ENCODE data around the gene MTM1. TPM values are rescaled to one million over a fixed set of nuclear protein-coding genes. Genes with fewer than 3 reads are reported as not detected.

Gene MTM1
- total RNA-seq, 1 experiment from 2014 or later, result 22.9 TPM

DNA sequence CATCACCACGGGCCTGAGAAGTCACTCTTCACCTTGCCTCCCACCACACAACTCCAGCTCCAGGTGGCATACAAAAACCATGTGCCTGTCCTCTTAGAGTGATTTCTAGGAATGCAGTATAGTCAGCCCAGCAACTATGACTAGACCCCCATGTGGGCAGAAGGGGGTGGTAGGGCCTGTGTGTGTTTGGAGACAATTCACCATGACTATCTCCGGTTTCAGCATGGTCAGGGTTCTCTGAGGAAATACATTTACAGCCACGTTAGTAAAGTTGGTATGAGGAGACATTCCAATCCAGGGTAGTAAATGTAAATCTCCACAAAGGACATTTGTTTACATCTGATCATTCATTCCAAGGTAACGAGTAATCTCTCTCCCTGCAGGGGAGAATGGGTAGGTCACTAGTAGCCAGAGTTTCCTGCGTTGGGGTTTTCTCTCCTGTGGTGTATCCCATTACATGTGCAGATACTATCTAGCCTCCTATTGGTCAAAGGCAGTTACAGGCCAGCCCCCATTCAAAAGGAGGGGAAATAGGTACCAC, 120.6 kb downstream of the MTM1 start:
- H2AFZ ChIP-seq, result peak overlapping the region; percentile 8; the same call in 1 of the 2 replicates
- intact Hi-C loops (cut with micrococcal nuclease; ENCODE audit: unreplicated experiment), result loop anchor here (5.0 to 10.0 kb wide), 2 partner anchors 107 to 1174 kb away; no protein-coding TSS in a partner anchor
- ChIA-PET CTCF (interaction anchor here (0.6 kb wide), 1 partner anchor 9 kb away, joined by 4 read pairs; no protein-coding TSS in a partner anchor), POLR2A (ENCODE audit: unreplicated experiment) (no interaction called here)
- 0 out of 2 replicates have a peak, but pooled peaks cover 18% of the 10 kb centered on the region for H3K79me2 ChIP-seq (ENCODE audit: low read depth)
- peaks cover 43% of the 10 kb centered on the region for H3K4me1 ChIP-seq (replicated peaks; ENCODE audit: insufficient read depth)
- peak overlapping the region; percentile 83 for H3K27ac ChIP-seq
- no peaks in the 10 kb centered on the region for H3K9me2 ChIP-seq (ENCODE audit: insufficient read depth)
- no peaks in the 10 kb centered on the region for H3K36me3 ChIP-seq (ENCODE audit: low read depth)
- peaks cover 39% of the 10 kb centered on the region for H3F3A ChIP-seq (ENCODE audit: insufficient read depth, low read depth)
- H3K27me3 ChIP-seq (ENCODE audit: insufficient read depth, low read depth), result no peaks in the 10 kb centered on the region
- no TSS peak for BruUV-seq (replicated peaks)
- H3K9me3 ChIP-seq (ENCODE audit: insufficient read depth, low read depth), result peaks cover 19% of the 10 kb centered on the region
- TF ChIP-seq, protein P1, sequence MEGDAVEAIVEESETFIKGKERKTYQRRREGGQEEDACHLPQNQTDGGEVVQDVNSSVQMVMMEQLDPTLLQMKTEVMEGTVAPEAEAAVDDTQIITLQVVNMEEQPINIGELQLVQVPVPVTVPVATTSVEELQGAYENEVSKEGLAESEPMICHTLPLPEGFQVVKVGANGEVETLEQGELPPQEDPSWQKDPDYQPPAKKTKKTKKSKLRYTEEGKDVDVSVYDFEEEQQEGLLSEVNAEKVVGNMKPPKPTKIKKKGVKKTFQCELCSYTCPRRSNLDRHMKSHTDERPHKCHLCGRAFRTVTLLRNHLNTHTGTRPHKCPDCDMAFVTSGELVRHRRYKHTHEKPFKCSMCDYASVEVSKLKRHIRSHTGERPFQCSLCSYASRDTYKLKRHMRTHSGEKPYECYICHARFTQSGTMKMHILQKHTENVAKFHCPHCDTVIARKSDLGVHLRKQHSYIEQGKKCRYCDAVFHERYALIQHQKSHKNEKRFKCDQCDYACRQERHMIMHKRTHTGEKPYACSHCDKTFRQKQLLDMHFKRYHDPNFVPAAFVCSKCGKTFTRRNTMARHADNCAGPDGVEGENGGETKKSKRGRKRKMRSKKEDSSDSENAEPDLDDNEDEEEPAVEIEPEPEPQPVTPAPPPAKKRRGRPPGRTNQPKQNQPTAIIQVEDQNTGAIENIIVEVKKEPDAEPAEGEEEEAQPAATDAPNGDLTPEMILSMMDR (conservative IDR thresholded peaks at IDR 0.05), result no peak
- TF ChIP-seq EZH2 (IDR thresholded peaks at IDR 0.05; ENCODE audit: low read depth), result no peak
- H4K20me1 ChIP-seq (ENCODE audit: insufficient read depth), result no peaks in the 10 kb centered on the region
- peak overlapping the region; percentile 52; the same call in 1 of the 2 replicates for H3K4me3 ChIP-seq
- DNase-seq, result peak; percentile 80 to 100
- peak overlapping the region; percentile 66 for H3K4me2 ChIP-seq

DNA sequence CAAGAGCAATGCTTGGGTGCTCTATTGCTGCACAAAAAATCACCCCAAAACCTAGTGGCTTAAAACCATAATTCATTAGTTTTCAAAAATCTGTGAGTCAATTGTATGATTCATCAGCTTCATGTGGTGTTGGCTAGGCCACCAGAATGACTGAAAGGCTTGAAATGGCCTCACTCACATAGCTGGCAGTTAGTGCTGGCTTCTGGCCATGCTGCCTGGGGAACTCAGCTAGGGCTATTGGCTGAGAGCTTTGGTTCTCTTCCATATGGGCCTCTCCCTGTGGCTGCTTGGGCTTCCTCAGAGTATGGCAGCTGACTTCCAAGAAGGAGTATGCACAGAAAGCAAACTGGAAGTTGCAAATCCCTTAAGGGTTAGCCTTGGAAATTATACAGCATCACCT, 121.7 kb downstream of the MTM1 start:
- DNase-seq, result peak; percentile 69 to 91
- no peak for TF ChIP-seq EZH2 (IDR thresholded peaks at IDR 0.05; ENCODE audit: low read depth)
- TF ChIP-seq, protein P1 (conservative IDR thresholded peaks at IDR 0.05), result no peak
- intact Hi-C loops (cut with micrococcal nuclease; ENCODE audit: unreplicated experiment), result loop anchor here (10.0 kb wide), 1 partner anchor 1145 kb away; the partner anchor contains the start of genes EOLA1 and HSFX3
- H3K27ac ChIP-seq, result peak overlapping the region; percentile 83
- H3K27me3 ChIP-seq (ENCODE audit: insufficient read depth, low read depth), result no peaks in the 10 kb centered on the region
- peaks cover 19% of the 10 kb centered on the region for H3K9me3 ChIP-seq (ENCODE audit: insufficient read depth, low read depth)
- CTCF ChIA-PET, result interaction anchor here (0.6 to 1.3 kb wide), 2 partner anchors 97 to 750 kb away, joined by 3 to 4 read pairs; no protein-coding TSS in a partner anchor
- no TSS peak for BruUV-seq (replicated peaks)
- H3K4me2 ChIP-seq, result peak overlapping the region; percentile 66
- H3K36me3 ChIP-seq (ENCODE audit: low read depth), result no peaks in the 10 kb centered on the region
- peaks cover 24% of the 10 kb centered on the region for H3K79me2 ChIP-seq (ENCODE audit: low read depth)
- POLR2A ChIA-PET (ENCODE audit: unreplicated experiment), result interaction anchor here (0.6 to 0.7 kb wide), 2 partner anchors 750 to 751 kb away, joined by 5 to 8 read pairs; no protein-coding TSS in a partner anchor
- peaks cover 6% of the 10 kb centered on the region for H4K20me1 ChIP-seq (ENCODE audit: insufficient read depth)
- peaks cover 1% of the 10 kb centered on the region; the same call in 1 of the 2 replicates for H3K9me2 ChIP-seq (ENCODE audit: insufficient read depth)
- H3F3A ChIP-seq (ENCODE audit: insufficient read depth, low read depth), result peaks cover 50% of the 10 kb centered on the region
- H3K4me1 ChIP-seq (replicated peaks; ENCODE audit: insufficient read depth), result peaks cover 51% of the 10 kb centered on the region
- H2AFZ ChIP-seq, result no peak overlapping the region
- peak overlapping the region; percentile 52; the same call in 1 of the 2 replicates for H3K4me3 ChIP-seq

DNA sequence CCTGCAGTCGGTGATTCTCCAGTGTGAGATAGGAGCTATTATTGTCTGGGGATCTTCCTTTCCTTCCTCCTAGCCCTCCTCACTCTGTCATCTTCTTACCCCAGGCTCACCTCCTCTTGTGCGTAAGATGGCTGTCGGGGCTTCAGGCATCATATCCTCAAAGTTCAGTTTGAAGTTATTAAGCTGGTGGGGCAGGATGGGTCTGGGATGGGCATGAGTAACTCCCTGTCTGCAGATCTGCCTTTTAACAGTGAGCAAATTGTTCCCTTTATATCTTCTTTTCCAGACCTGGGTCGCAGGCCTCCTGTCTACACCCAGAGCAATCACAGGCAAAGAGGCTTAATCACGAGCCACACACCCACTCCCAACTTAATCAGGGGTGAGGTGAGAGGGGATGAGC, 123.9 kb downstream of the MTM1 start:
- Histone ChIP-seq H3K27ac (peak overlapping the region; percentile 64), H4K20me1 (ENCODE audit: insufficient read depth) (peaks cover 10% of the 10 kb centered on the region), H3K79me2 (ENCODE audit: low read depth) (peaks cover 45% of the 10 kb centered on the region), H3K4me3 (peak overlapping the region; percentile 67), H3F3A (ENCODE audit: insufficient read depth, low read depth) (peaks cover 56% of the 10 kb centered on the region), H3K36me3 (ENCODE audit: low read depth) (no peaks in the 10 kb centered on the region), H2AFZ (peak overlapping the region; percentile 83), H3K9me3 (ENCODE audit: insufficient read depth, low read depth) (peaks cover 19% of the 10 kb centered on the region), H3K4me1 (replicated peaks; ENCODE audit: insufficient read depth) (peaks cover 67% of the 10 kb centered on the region), H3K27me3 (ENCODE audit: insufficient read depth, low read depth) (no peaks in the 10 kb centered on the region), H3K4me2 (peak overlapping the region; percentile 97), H3K9me2 (ENCODE audit: insufficient read depth) (peaks cover 4% of the 10 kb centered on the region; the same call in 1 of the 2 replicates)
- ChIA-PET CTCF (interaction anchor here (2.3 kb wide), 1 partner anchor 752 kb away, joined by 10 read pairs; no protein-coding TSS in a partner anchor), POLR2A (ENCODE audit: unreplicated experiment) (no interaction called here)
- DNase-seq, result no peak
- intact Hi-C loops (cut with micrococcal nuclease; ENCODE audit: unreplicated experiment), result loop anchor here (10.0 kb wide), 1 partner anchor 1147 kb away; the partner anchor contains the start of genes EOLA1 and HSFX3
- no peak for TF ChIP-seq EZH2 (IDR thresholded peaks at IDR 0.05; ENCODE audit: low read depth)
- TF ChIP-seq, protein P1 (conservative IDR thresholded peaks at IDR 0.05), result no peak
- BruUV-seq (replicated peaks), result TSS peak; percentile 75

All from PC-9 (cell line).